PFSK-1 (cell line): ENCODE data around the gene RYR3.

Experiments used
- FOXP2 ChIP-seq: optimal IDR thresholded peaks from 2 replicates; pipeline ENCODE3; 2011; ENCODE audit warnings: borderline replicate concordance, control low read depth, inconsistent platforms; ENCODE audit not compliant: insufficient read depth; ENCODE audit errors: extremely low read length, extremely low read depth
- POLR2AphosphoS5 ChIP-seq: IDR thresholded peaks from 2 replicates; pipeline ENCODE4 v1.6.1; 2012; ENCODE audit warnings: low read depth, mild to moderate bottlenecking, control low read depth, low read length, moderate library complexity
- REST ChIP-seq, 2 experiments: IDR thresholded peaks; 2 replicates each; pipeline versions ENCODE4 v1.6.1 to v1.8.0; 2011 to 2012; ENCODE audit warnings: low read depth in 2 of 2, low read length in 2 of 2, control low read depth in 1 of 2, inconsistent platforms in 1 of 2, mild to moderate bottlenecking in 1 of 2, moderate library complexity in 1 of 2; ENCODE audit not compliant: insufficient read depth in 1 of 2
- SIN3A ChIP-seq: IDR thresholded peaks from 2 replicates; pipeline ENCODE4 v1.6.1; 2012; ENCODE audit warnings: mild to moderate bottlenecking, low read length, moderate library complexity, borderline replicate concordance; ENCODE audit not compliant: insufficient read depth
- TAF1 ChIP-seq: IDR thresholded peaks from 2 replicates; pipeline ENCODE4 v1.6.1; 2012; ENCODE audit warnings: low read length, control low read depth, borderline replicate concordance; ENCODE audit not compliant: insufficient read depth

The RYR3 gene

GRCh38 chr15:33430577-33430976 lies 119.8 kb downstream of the RYR3 start:
- TF ChIP-seq POLR2AphosphoS5 (no peak), TAF1 (no peak), REST (IDR thresholded peaks at IDR 0.05; ENCODE audit: insufficient read depth in 1 of 2, low read depth in 2 of 2, low read length in 2 of 2) (no peak), SIN3A (no peak), FOXP2 (no peak)

GRCh38 chr15:33433821-33434220 lies 123.1 kb downstream of the RYR3 start:
- TF ChIP-seq FOXP2 (no peak), TAF1 (no peak), REST (IDR thresholded peaks at IDR 0.05; ENCODE audit: insufficient read depth in 1 of 2, low read depth in 2 of 2, low read length in 2 of 2) (no peak), SIN3A (no peak), POLR2AphosphoS5 (no peak)

- TF ChIP-seq SIN3A (no peak), FOXP2 (no peak), POLR2AphosphoS5 (no peak), TAF1 (no peak), REST (IDR thresholded peaks at IDR 0.05; ENCODE audit: insufficient read depth in 1 of 2, low read depth in 2 of 2, low read length in 2 of 2) (no peak)
Observed at GRCh38 chr15:33438396-33438795, 127.6 kb downstream of the RYR3 start.

DNA sequence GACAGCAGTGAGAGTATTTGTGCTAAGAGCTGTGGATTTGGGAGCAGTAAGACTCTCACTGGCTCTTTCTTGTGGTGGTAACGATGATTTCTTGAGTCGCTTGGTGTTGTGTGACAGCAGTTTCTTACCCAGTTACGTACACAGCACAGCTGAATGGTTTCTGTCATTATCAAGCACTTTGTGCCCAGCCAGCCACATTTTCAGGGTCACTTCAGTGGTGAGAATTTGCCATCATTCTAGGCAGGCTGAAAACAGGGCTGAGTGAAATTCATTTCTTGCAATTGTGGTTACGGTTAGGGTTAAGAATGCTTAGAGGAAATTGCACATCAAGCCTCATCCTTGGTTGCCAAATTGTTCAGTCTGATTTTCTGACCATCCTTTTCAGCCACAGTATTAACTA lies 130.1 kb downstream of the RYR3 start:
- TF ChIP-seq POLR2AphosphoS5 (no peak), TAF1 (no peak), SIN3A (no peak), REST (IDR thresholded peaks at IDR 0.05; ENCODE audit: insufficient read depth in 1 of 2, low read depth in 2 of 2, low read length in 2 of 2) (no peak), FOXP2 (no peak)

- TF ChIP-seq SIN3A (no peak), FOXP2 (no peak), TAF1 (no peak), POLR2AphosphoS5 (no peak), REST (IDR thresholded peaks at IDR 0.05; ENCODE audit: insufficient read depth in 1 of 2, low read depth in 2 of 2, low read length in 2 of 2) (no peak)
Observed at GRCh38 chr15:33442449-33442848, 131.7 kb downstream of the RYR3 start.
